HCT116 (cell line): Measurements from ENCODE around the gene LCE1C. TPM values are rescaled to one million over a fixed set of nuclear protein-coding genes. Genes with fewer than 3 reads are reported as not detected.

Source experiments
- ATAC-seq: fragments of 200-7000 bp; cut with Tn5 transposase; 2 replicates; pipeline ENCODE4 v1.9.1; 2020; ENCODE audit warnings: mild to moderate bottlenecking, moderate library complexity
- BruUV-seq: library from RNA; stranded (reverse); fragments of 400-500 nt; replicated peaks from 2 replicates; lab custom pipeline; 2021; lab: Mats Ljungman, UMichigan
- CTCF ChIA-PET: fragments of 300-600 bp; sonication (Branson Sonifier 250); formaldehyde crosslinking; loops from one replicate; lab custom pipeline; 2021; ENCODE audit warnings: antibody characterized with exemption; lab: Charles Lee
- POLR2A ChIA-PET: fragments of 300-600, 350-600 bp; sonication (Branson Sonifier 250); formaldehyde crosslinking; loops from one replicate; lab custom pipeline; 2021; ENCODE audit warnings: antibody characterized with exemption; lab: Charles Lee
- RAD21 ChIA-PET, 2 experiments: fragments of 300-600 bp; sonication (Branson Sonifier 250); formaldehyde crosslinking; loops; one replicate each; lab custom pipeline; 2023; ENCODE audit warnings: low total read pairs in 2 of 2; ENCODE audit not compliant: uncharacterized antibody in 2 of 2, unreplicated experiment in 2 of 2, low non-redundant PET in 1 of 2; lab: Charles Lee
- DNase-seq: peaks from one replicate; pipeline ENCODE4 v3.0.0-alpha.2; 2010; ENCODE audit warnings: low read depth, low spot score
- H2AFZ ChIP-seq: fragments of 200-600 bp; shearing (Covaris generic), sonication (generic); 2 replicates; pipeline ENCODE4 v1.6.1; 2017; ENCODE audit warnings: low read depth, mixed run types, mixed read lengths, antibody characterized with exemption, low read length; ENCODE audit not compliant: poor library complexity, severe bottlenecking
- H3K27ac ChIP-seq: 2 replicates; pipeline ENCODE4 v1.5.1; 2012; ENCODE audit warnings: low read depth, low read length
- H3K27me3 ChIP-seq: fragments of 200-600 bp; sonication (generic); 2 replicates; pipeline ENCODE4 v1.6.1; 2016; ENCODE audit warnings: mixed run types, low read length, mixed read lengths; ENCODE audit not compliant: insufficient read depth
- H3K36me3 ChIP-seq, 2 experiments: fragments of 200-500 bp in 1 of 2; fragments of 200-600 bp in 1 of 2; sonication (Bioruptor generic) in 1 of 2; sonication (generic) in 1 of 2; 2 replicates each; pipeline versions ENCODE4 v1.5.1 to v1.6.1; 2014 to 2016; ENCODE audit warnings: low read length in 2 of 2, inconsistent platforms in 1 of 2, mixed read lengths in 1 of 2, mixed run types in 1 of 2; ENCODE audit not compliant: insufficient read depth in 2 of 2, control insufficient read depth in 1 of 2
- H3K4me1 ChIP-seq, 2 experiments: fragments of 200-600 bp in 1 of 2; sonication (generic) in 1 of 2; 2 replicates each; pipeline versions ENCODE4 v1.5.1 to v1.6.1; 2012 to 2017; ENCODE audit warnings: low read length in 2 of 2, inconsistent platforms in 1 of 2, mild to moderate bottlenecking in 1 of 2, mixed read lengths in 1 of 2, mixed run types in 1 of 2, moderate library complexity in 1 of 2; ENCODE audit not compliant: insufficient read depth in 2 of 2, control insufficient read depth in 1 of 2
- H3K4me2 ChIP-seq: fragments of 200-600 bp; sonication (generic); 2 replicates; pipeline ENCODE4 v1.6.1; 2017; ENCODE audit warnings: mixed run types, low read length, mixed read lengths
- H3K4me3 ChIP-seq, 2 experiments: fragments of 200-600 bp in 1 of 2; sonication (generic) in 1 of 2; replicated peaks in 1 of 2; 2 replicates each; pipeline ENCODE4 v1.5.1; 2011 to 2016; ENCODE audit warnings: low read length in 2 of 2, control low read depth in 1 of 2, low read depth in 1 of 2, mild to moderate bottlenecking in 1 of 2, mixed read lengths in 1 of 2, mixed run types in 1 of 2
- H3K79me2 ChIP-seq: fragments of 200-600 bp; sonication (generic); 2 replicates; pipeline ENCODE4 v1.6.1; 2017; ENCODE audit warnings: mild to moderate bottlenecking, mixed run types, low read length, moderate library complexity, mixed read lengths; ENCODE audit not compliant: insufficient read depth
- H3K9ac ChIP-seq: fragments of 200-600 bp; sonication (generic); 2 replicates; pipeline ENCODE4 v1.6.1; 2016; ENCODE audit warnings: low read length, mixed read lengths
- H3K9me2 ChIP-seq: fragments of 200-600 bp; sonication (generic), shearing (Covaris generic); 2 replicates; pipeline ENCODE4 v1.6.1; 2017; ENCODE audit warnings: mixed run types, mild to moderate bottlenecking, moderate library complexity; ENCODE audit not compliant: insufficient read depth
- H3K9me3 ChIP-seq, 2 experiments: fragments of 200-500 bp in 1 of 2; fragments of 200-600 bp in 1 of 2; sonication (Bioruptor generic) in 1 of 2; sonication (generic) in 1 of 2; 2 replicates each; pipeline ENCODE4 v1.6.1; 2014 to 2017; ENCODE audit warnings: low read length in 2 of 2, mixed read lengths in 2 of 2, inconsistent platforms in 1 of 2, low read depth in 1 of 2, mild to moderate bottlenecking in 1 of 2, mixed run types in 1 of 2, moderate library complexity in 1 of 2; ENCODE audit not compliant: control insufficient read depth in 1 of 2, insufficient read depth in 1 of 2
- H4K20me1 ChIP-seq: fragments of 200-600 bp; sonication (generic), shearing (Covaris generic); 2 replicates; pipeline ENCODE4 v1.6.1; 2017; ENCODE audit warnings: mixed run types, mild to moderate bottlenecking, moderate library complexity; ENCODE audit not compliant: insufficient read depth
- CEBPB ChIP-seq: IDR thresholded peaks from 2 replicates; pipeline ENCODE4 v1.6.1; 2012; ENCODE audit warnings: low read depth
- CTCF ChIP-seq, 3 experiments: fragments of 200-600 bp in 1 of 3; sonication (generic) in 1 of 3; IDR thresholded peaks in 2 of 3; conservative IDR thresholded peaks in 1 of 3; 2 replicates each; pipeline ENCODE4 v1.5.1; 2012 to 2017; ENCODE audit warnings: low read depth in 2 of 3, low read length in 2 of 3, antibody characterized with exemption in 1 of 3, borderline replicate concordance in 1 of 3, control low read depth in 1 of 3, mild to moderate bottlenecking in 1 of 3, mixed read lengths in 1 of 3, mixed run types in 1 of 3, moderate library complexity in 1 of 3; ENCODE audit not compliant: insufficient read depth in 1 of 3
- FOSL1 ChIP-seq: IDR thresholded peaks from 2 replicates; pipeline ENCODE4 v1.6.1; 2012; ENCODE audit warnings: low read depth
- POLR2A ChIP-seq: IDR thresholded peaks from 2 replicates; pipeline ENCODE4 v1.7.0; 2011; ENCODE audit warnings: borderline replicate concordance; ENCODE audit not compliant: insufficient read depth, insufficient read length; ENCODE audit errors: extremely low read depth
- SIN3A ChIP-seq: IDR thresholded peaks from 2 replicates; pipeline ENCODE4 v1.6.1; 2012; ENCODE audit warnings: low read depth
- ZBTB33 ChIP-seq: IDR thresholded peaks from 2 replicates; pipeline ENCODE4 v1.6.1; 2011; ENCODE audit warnings: mild to moderate bottlenecking, low read length, moderate library complexity; ENCODE audit not compliant: insufficient replicate concordance; ENCODE audit errors: extremely low read depth
- intact Hi-C: fragments of 100-400 bp; cut with micrococcal nuclease; formaldehyde crosslinking; loops from 2 replicates; pipeline ENCODE4 v1.10.0; 2022
- total RNA-seq: library from RNA; stranded (reverse); gene quantifications from one replicate; pipeline ENCODE4 v1.2.1, GENCODE V29; 2021; ENCODE audit not compliant: unreplicated experiment

LCE1C gene
- total RNA-seq, 1 experiment from 2014 or later: not detected

- no peak for TF ChIP-seq SIN3A
- TF ChIP-seq FOSL1: no peak
- no peak for TF ChIP-seq CEBPB
Measured at GRCh38 chr1:152783095-152783494, 23.4 kb downstream of the LCE1C start (continued).

- H3K9me3 ChIP-seq: no peaks in the 10 kb centered on the region
- H3K79me2 ChIP-seq: no peaks in the 10 kb centered on the region
- no peak overlapping the region for H3K27ac ChIP-seq
- H3K9ac ChIP-seq: no peak overlapping the region
- POLR2A ChIA-PET: no interaction called here
- TF ChIP-seq CTCF (IDR thresholded peaks at IDR 0.05 in 2 of 3, conservative IDR thresholded peaks at IDR 0.05 in 1 of 3; ENCODE audit: borderline replicate concordance in 1 of 3, insufficient read depth in 1 of 3, low read depth in 2 of 3, low read length in 2 of 3): peak in 2 of 3 experiments; percentile 68 to 77; a peak in 4 of 6 replicates
- no peak for TF ChIP-seq ZBTB33
- TF ChIP-seq POLR2A: no peak
- RAD21 ChIA-PET: no interaction called here
- H4K20me1 ChIP-seq: no peaks in the 10 kb centered on the region
- no peak overlapping the region for H3K4me3 ChIP-seq
- H3K36me3 ChIP-seq: no peaks in the 10 kb centered on the region
- no peak overlapping the region for H3K4me2 ChIP-seq
- CTCF ChIA-PET: interaction anchor here (1.0 to 1.5 kb wide), 4 partner anchors 9 to 93 kb away, joined by 3 to 6 read pairs (median 4); partner anchors contain the start of gene LCE1E
- no peaks in the 10 kb centered on the region for H3K27me3 ChIP-seq
- no TSS peak for BruUV-seq
- H3K4me1 ChIP-seq: no peaks in the 10 kb centered on the region
- DNase-seq (peak; percentile 28), ATAC-seq (peak; percentile 79)
- intact Hi-C loops: no loop called here
- H3K9me2 ChIP-seq: no peaks in the 10 kb centered on the region
- H2AFZ ChIP-seq: no peak overlapping the region
Measured at GRCh38 chr1:152777510-152778137, 28.8 kb downstream of the LCE1C start.
